Suprapubic skin (tissue), 4 donors: ENCODE results near the gene SPA17. TPM values are rescaled to one million over a fixed set of nuclear protein-coding genes. Genes with fewer than 3 reads are reported as not detected.

Experiments used
- DNase-seq, 2 donors: peaks; one replicate each; pipeline ENCODE4 v3.0.0-alpha.2; 2019; ENCODE audit warnings: low spot score in 2 of 2
- H3K27ac ChIP-seq: fragments of 200-600 bp; sonication (generic); one replicate; pipeline ENCODE4 v1.5.1; 2019
- H3K27me3 ChIP-seq: fragments of 200-600 bp; sonication (generic); one replicate; pipeline ENCODE4 v1.5.1; 2019
- H3K36me3 ChIP-seq: fragments of 200-600 bp; sonication (generic); one replicate; pipeline ENCODE4 v1.5.1; 2019
- H3K4me1 ChIP-seq: fragments of 200-600 bp; sonication (generic); one replicate; pipeline ENCODE4 v1.5.1; 2019
- H3K4me3 ChIP-seq: fragments of 200-600 bp; sonication (generic); one replicate; pipeline ENCODE4 v1.5.1; 2019; ENCODE audit warnings: mild to moderate bottlenecking
- H3K9me3 ChIP-seq: fragments of 200-600 bp; sonication (generic); one replicate; pipeline ENCODE4 v1.5.1; 2019
- EP300 ChIP-seq: sonication (generic); formaldehyde crosslinking; IDR thresholded peaks from one replicate; pipeline ENCODE4 v1.6.1; 2017; ENCODE audit warnings: antibody characterized with exemption
- POLR2A ChIP-seq, 2 donors: fragments of 450-650 bp; IDR thresholded peaks; one replicate each; pipeline ENCODE4 v1.6.1; 2017; ENCODE audit warnings: antibody characterized with exemption in 2 of 2, mild to moderate bottlenecking in 2 of 2, moderate library complexity in 2 of 2
- POLR2AphosphoS5 ChIP-seq, 3 donors: sonication (generic); formaldehyde crosslinking; IDR thresholded peaks; one replicate each; pipeline ENCODE4 v1.6.1; 2017; ENCODE audit warnings: antibody characterized with exemption in 3 of 3
- WGBS: methylation state at CpG from one replicate; pipeline ENCODE4 v1.1.5; 2018; 5-methylcytosine and 5-hydroxymethylcytosine counted together
- total RNA-seq, 4 donors: library from RNA; depleted of rRNA; stranded (reverse); fragments of >200 nt; gene quantifications; one replicate each; pipeline ENCODE4 v1.1.0, GENCODE V29; 2016
- TF ChIP-seq, protein P1 (sequence below), 2 donors: fragments of 200-600 bp in 1 of 2; fragments of 450-650 bp in 1 of 2; sonication (generic) in 1 of 2; IDR thresholded peaks; one replicate each; pipeline ENCODE4 v1.5.1; 2016 to 2019; ENCODE audit warnings: antibody characterized with exemption in 2 of 2, mild to moderate bottlenecking in 1 of 2, moderate library complexity in 1 of 2

SPA17 gene
- total RNA-seq, 4 donors from 2014 or later = 1.1 to 8.1 (median 2.4) TPM

- DNase-seq = no peak
- Histone ChIP-seq H3K27ac (no peak overlapping the region), H3K9me3 (peaks cover 12% of the 10 kb centered on the region), H3K4me1 (no peaks in the 10 kb centered on the region), H3K27me3 (no peaks in the 10 kb centered on the region), H3K36me3 (no peaks in the 10 kb centered on the region), H3K4me3 (no peak overlapping the region)
- no peak for TF ChIP-seq POLR2AphosphoS5 (IDR thresholded peaks at IDR 0.05)
- TF ChIP-seq, protein P1, sequence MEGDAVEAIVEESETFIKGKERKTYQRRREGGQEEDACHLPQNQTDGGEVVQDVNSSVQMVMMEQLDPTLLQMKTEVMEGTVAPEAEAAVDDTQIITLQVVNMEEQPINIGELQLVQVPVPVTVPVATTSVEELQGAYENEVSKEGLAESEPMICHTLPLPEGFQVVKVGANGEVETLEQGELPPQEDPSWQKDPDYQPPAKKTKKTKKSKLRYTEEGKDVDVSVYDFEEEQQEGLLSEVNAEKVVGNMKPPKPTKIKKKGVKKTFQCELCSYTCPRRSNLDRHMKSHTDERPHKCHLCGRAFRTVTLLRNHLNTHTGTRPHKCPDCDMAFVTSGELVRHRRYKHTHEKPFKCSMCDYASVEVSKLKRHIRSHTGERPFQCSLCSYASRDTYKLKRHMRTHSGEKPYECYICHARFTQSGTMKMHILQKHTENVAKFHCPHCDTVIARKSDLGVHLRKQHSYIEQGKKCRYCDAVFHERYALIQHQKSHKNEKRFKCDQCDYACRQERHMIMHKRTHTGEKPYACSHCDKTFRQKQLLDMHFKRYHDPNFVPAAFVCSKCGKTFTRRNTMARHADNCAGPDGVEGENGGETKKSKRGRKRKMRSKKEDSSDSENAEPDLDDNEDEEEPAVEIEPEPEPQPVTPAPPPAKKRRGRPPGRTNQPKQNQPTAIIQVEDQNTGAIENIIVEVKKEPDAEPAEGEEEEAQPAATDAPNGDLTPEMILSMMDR (IDR thresholded peaks at IDR 0.05) = no peak
- no peak for TF ChIP-seq POLR2A (IDR thresholded peaks at IDR 0.05)
- TF ChIP-seq EP300 = no peak
- WGBS = 96% methylated on average over 1 of the region's 1 CpG
These were observed 8.7 kb downstream of the SPA17 start for GRCh38 chr11:124682443-124682842.

DNA sequence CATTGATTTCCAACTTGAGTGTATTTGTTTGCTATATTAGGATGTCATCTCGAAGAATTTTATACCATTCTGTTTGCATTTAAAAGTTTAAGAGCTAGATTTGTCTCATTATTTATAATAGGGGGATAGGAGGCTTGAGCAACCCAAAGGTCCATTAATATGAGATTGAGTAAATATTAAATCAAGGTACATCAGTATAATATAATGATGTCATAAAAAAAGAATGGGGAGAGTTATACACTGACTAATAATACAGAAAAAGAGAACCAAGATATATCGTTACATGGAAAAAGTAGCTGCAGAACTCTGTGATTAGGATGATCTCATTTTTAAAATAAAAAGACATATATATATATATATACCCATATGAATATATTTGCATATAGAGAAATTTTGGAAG is 19.4 kb downstream of the SPA17 start:
- TF ChIP-seq, protein P1 (IDR thresholded peaks at IDR 0.05) = no peak
- TF ChIP-seq POLR2A (IDR thresholded peaks at IDR 0.05) = no peak
- no peak for TF ChIP-seq EP300
- no peak overlapping the region for H3K4me3 ChIP-seq

DNA sequence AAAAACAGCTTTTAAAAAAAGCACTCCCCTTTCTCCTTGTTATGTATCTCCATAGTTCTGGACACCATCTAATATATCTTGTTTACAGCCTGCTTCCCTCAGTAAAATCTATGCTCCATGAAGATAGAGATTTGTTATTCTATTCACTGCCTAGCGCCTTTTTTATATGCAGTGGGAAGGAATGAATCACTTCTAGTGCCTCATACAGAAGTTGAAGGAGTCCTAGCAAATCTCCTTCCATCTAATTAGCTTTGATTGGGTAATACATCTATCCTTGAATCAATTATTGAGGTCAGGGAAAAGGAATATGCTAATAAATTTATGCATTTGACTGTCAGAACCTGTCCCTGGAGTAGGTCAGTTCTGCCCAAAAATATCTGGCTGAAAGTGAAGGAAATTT is 25.8 kb downstream of the SPA17 start:
- Histone ChIP-seq H3K4me3 (no peak overlapping the region), H3K36me3 (no peaks in the 10 kb centered on the region), H3K9me3 (no peaks in the 10 kb centered on the region), H3K4me1 (no peaks in the 10 kb centered on the region), H3K27ac (no peak overlapping the region), H3K27me3 (peaks cover 6% of the 10 kb centered on the region)
- DNase-seq = no peak
- 79% methylated on average over 1 of the region's 1 CpG for WGBS
- TF ChIP-seq POLR2A (IDR thresholded peaks at IDR 0.05) = no peak
- no peak for TF ChIP-seq POLR2AphosphoS5 (IDR thresholded peaks at IDR 0.05)
- TF ChIP-seq, protein P1 (IDR thresholded peaks at IDR 0.05) = no peak
- no peak for TF ChIP-seq EP300

More for the DNA sequence above, 19.4 kb downstream of the SPA17 start:
- no peak overlapping the region for H3K27ac ChIP-seq
- 91% methylated on average over 2 of the region's 2 CpGs for WGBS
- no peaks in the 10 kb centered on the region for H3K4me1 ChIP-seq
- no peak for DNase-seq
- H3K27me3 ChIP-seq = no peaks in the 10 kb centered on the region
- H3K9me3 ChIP-seq = no peaks in the 10 kb centered on the region
- H3K36me3 ChIP-seq = no peaks in the 10 kb centered on the region

DNA sequence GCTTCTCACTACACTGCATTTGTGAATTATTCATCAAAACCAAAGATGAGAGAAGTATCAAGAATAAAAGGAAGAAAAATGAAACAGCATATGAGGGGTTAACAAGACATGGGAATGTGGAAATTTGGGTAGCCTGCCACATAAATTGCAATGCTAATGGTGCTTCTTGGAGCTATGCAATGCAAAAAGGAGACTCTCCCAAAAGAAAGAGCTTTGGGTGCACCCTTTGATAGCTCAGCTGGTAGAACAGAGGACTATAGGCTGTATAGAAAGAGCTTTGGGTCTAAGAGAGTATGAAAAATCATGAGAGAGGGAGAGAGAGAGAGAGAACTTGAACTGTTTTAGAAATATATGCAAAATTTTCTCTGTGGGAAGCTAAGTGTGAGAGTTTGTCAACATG is 26.3 kb downstream of the SPA17 start:
- no peak overlapping the region for H3K27ac ChIP-seq

DNA sequence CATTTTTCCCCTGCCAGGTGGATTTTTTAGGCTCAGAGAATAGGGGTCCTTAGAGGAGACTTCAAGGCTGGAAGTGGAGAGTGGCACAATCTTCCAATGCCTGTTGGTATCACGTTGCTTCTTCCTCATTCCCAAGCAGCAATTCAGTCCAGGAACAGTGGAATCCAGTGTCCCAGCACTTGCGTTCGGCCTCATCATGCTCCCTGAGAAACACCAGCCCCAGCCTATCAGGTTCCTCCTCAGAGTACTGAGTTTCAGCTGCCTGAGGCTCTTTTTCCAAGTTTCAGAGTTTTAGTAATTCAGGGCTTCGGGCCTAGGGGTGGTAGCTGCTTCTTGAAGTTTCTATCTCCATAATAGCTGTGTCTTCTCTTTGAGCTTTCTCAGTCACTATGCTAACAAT is 34.1 kb downstream of the SPA17 start:
- 77% methylated on average over 4 of the region's 4 CpGs for WGBS
- Histone ChIP-seq H3K4me3 (no peak overlapping the region), H3K36me3 (no peaks in the 10 kb centered on the region), H3K27ac (no peak overlapping the region), H3K4me1 (no peaks in the 10 kb centered on the region), H3K27me3 (peaks cover 8% of the 10 kb centered on the region), H3K9me3 (no peaks in the 10 kb centered on the region)
- DNase-seq = no peak
- no peak for TF ChIP-seq POLR2A (IDR thresholded peaks at IDR 0.05)

More for the DNA sequence above, 26.3 kb downstream of the SPA17 start:
- no peaks in the 10 kb centered on the region for H3K36me3 ChIP-seq
- DNase-seq = no peak
- H3K4me3 ChIP-seq = no peak overlapping the region
- no peaks in the 10 kb centered on the region for H3K9me3 ChIP-seq
- H3K27me3 ChIP-seq = peaks cover 6% of the 10 kb centered on the region
- no peaks in the 10 kb centered on the region for H3K4me1 ChIP-seq
- TF ChIP-seq POLR2AphosphoS5 (IDR thresholded peaks at IDR 0.05) = no peak
- TF ChIP-seq, protein P1 (IDR thresholded peaks at IDR 0.05) = no peak
- no peak for TF ChIP-seq EP300
- no peak for TF ChIP-seq POLR2A (IDR thresholded peaks at IDR 0.05)

DNA sequence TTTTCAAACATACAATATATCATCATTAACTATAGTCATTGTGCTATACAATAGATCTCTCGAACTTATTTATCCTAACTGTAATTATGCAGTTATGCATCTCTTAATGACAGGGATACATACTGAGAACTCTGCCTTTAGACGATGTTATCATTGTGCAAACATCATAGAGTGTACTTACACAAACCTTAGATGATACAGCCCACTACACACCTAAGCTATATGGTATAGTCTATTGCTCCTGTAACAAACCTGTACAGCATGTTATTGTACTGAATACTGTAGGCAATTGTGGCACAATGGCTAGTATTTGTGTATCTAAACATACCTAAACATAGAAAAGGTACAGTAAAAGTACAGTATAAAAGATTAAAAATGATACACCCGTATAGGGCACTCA is 38.7 kb downstream of the SPA17 start:
- Histone ChIP-seq H3K9me3 (no peaks in the 10 kb centered on the region), H3K4me1 (peaks cover under 1% of the 10 kb centered on the region), H3K36me3 (no peaks in the 10 kb centered on the region), H3K4me3 (no peak overlapping the region), H3K27me3 (peaks cover 16% of the 10 kb centered on the region), H3K27ac (no peak overlapping the region)
- no peak for DNase-seq
- TF ChIP-seq POLR2A (IDR thresholded peaks at IDR 0.05) = no peak
- WGBS = 79% methylated on average over 3 of the region's 3 CpGs
